NOMO-1 treated with DMSO at 0.1 percent for 48 hours (cell line): ENCODE data around the gene GRID2.
A peak's percentile ranks its signal among the peaks of the same experiment; 100 is the strongest.

Experiments used
- DNase-seq: peaks from one replicate; lab custom pipeline; 2025; ENCODE audit not compliant: unreplicated experiment; lab: John Stamatoyannopoulos, UW

GRID2 gene

GRCh38 chr4:93731456-93731855 lies 1427.7 kb downstream of the GRID2 start:
- DNase-seq: no peak

DNA sequence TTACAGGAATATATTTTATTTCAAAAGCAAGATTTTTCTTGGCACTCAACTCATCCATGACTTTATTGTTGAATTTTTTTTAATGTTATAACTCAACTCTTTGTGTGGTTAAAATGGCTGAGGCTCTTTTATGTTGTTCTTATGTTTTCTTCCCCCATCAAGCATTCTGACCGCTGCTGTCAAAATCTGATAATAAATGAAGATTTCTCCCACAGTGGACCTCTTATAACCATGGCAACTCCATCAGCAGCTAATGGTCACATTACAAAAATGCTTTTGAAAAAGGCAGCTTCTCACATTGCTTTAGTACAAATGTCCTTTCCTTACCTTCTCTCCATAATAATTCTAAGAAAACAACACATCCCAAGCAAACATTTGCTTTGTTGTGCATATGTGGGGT lies 1428.7 kb downstream of the GRID2 start:
- no peak for DNase-seq

GRCh38 chr4:93740890-93741289 lies 1437.1 kb downstream of the GRID2 start:
- DNase-seq: no peak

DNA sequence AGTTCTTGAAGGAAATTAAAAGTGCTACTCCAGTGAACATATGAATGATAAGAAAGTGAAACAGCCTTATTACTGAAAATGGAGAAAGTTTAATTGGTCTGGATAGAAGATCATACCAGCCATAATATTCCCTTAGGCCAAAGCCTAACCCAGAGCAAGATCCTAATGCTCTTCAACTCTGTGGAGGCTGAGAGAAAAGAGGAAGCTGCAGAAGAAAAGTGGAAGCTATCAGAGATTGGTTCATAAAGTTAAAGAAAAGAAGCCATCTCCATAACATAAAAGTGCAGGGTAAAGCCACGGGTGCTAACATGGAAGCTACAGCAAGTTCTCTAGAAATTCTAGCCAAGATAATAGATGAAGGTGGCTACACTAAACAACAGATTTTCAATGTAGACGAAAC lies 1439.3 kb downstream of the GRID2 start:
- peak; percentile 7 for DNase-seq

DNA sequence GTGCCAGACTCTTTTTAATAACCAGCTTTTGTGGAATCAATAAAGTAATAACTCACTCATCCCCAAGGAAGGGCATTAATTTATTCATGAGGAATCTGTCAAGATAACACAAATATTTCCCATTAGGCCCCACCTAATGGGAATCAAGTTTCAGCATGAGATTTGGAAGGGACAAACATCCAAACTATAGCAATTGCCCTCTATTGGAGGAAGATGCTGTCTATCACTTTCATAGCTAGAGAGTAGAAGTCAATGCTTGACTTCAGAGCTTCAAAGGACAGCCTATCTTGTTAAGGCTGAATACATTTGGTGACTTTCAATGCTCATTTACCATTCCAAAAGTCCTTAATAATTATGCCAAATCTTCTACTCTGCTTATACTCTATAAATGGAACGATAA lies 1439.9 kb downstream of the GRID2 start:
- no peak for DNase-seq

DNA sequence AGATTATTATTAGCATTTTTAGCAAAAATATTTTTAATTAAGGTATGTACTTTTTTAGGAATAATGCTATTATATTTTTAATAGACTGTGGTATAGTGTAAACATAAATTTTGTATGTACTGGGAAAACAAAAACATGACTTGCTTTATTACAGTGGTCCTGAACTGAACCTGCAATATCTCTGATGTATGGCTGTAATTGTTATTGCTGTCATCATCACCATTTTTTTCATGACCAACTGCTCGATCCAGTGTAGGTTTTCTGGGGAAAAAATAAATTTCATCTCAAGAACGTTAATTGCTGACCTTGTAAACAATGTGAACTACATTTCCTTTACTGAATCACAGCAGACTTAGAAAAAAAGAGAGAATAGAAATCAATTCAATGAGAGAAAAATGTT lies 1441.2 kb downstream of the GRID2 start:
- no peak for DNase-seq

DNA sequence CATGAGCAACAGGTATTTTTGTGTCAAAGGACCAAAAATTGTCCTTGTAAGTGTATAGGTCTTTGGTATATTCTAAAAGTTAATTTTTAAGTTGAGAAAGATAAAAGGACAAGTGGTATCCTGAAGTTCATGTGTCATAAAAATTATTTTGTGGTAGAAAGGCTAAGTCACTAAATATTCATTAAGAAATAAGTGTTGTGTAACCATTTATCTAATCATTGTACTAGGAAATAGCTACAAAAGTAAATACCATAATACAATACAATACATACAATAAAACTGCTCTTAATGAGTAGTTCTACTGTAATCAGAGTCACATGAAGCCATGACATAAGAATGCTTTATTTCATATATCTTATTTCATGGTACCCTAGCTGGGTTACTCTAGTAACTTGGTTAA lies 1442.3 kb downstream of the GRID2 start:
- no peak for DNase-seq

DNA sequence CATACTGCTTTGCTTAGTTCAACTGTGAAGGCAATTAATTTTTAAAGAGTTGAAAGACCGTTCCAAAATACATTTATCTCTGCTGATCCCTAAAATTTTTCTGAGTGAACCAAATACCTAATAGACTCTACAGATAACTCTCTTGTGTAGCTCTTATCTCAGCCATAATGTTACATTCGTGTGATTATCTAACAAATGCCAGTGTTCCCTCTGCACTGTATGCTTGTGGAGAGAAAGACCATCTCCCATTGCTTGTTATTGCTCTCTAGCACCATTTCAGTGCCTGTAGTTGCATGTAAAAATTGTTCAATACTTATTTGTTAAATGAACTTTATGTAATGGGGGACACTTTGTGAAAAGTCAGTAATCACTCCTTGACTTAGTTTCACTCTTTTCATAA lies 1443.5 kb downstream of the GRID2 start:
- DNase-seq: no peak

- DNase-seq: no peak
Measured at GRCh38 chr4:93748373-93749291, 1444.9 kb downstream of the GRID2 start.

DNA sequence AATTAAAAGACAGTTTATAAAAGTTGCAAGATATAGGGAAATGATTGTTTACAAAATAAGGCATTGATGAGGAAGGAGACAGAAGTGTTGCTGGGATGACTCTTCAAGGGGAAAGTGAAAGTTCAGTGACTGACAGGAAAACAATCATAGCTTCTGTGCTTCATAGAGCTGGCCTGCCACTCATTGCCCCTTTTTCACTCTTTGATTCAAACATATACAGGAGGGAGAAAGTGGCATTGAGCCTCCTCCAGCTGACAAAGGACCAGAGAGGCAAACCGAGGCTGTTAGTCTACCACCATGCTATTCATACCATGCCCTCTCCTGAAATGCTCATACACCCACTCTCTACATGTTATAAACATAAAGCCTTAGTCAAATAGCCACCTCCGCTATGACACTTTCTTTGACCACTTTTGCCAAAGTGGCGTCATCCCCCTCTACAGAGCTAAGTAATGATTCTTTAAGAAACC lies 1445.6 kb downstream of the GRID2 start:
- DNase-seq: no peak

DNA sequence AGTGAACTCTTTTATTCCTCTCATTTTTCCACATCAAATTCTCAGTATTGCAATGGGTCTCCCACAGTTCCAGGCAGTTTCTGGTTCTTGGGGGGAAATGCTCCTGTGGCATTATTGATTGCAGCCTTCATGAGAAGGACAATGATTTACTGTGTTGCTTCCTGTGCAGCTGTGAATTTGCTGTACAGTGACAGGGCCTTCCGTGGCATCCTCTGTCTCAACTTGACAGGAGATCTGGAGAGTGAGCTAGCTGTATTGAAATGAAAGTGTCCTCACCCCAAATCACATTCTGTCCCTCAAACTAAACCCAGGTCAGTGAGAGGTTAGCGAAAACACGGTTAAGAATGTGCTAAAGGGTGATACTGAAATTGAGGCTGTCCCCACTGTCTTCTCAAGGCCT lies 1447.6 kb downstream of the GRID2 start:
- no peak for DNase-seq

GRCh38 chr4:93756101-93756500 lies 1452.3 kb downstream of the GRID2 start:
- DNase-seq: no peak

DNA sequence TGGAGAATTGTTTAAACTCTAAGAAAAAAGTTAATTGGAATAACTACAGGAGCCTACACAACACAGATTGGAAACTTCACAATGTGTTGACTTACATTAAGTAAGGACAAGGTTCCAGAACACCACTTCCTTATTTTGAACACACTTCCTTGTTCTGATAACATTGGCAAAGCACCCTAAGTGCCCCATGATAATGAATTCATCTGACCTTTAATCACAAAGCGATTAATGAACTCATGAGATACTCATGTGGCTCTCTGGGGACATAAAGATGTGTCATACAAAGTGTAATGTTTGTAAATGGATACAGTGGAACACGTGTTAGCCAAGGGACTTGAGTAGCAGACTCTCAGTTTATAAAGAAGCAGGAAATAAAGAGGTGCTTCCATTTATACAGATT lies 1455.7 kb downstream of the GRID2 start:
- peak; percentile 4 for DNase-seq

GRCh38 chr4:93760284-93760683 lies 1456.5 kb downstream of the GRID2 start:
- DNase-seq: no peak

- no peak for DNase-seq
Measured at GRCh38 chr4:93761286-93761685, 1457.5 kb downstream of the GRID2 start.

- DNase-seq: peak; percentile 36
Measured at GRCh38 chr4:93764639-93765246, 1461.0 kb downstream of the GRID2 start.

- DNase-seq: no peak
Measured at GRCh38 chr4:93767917-93768316, 1464.2 kb downstream of the GRID2 start.

DNA sequence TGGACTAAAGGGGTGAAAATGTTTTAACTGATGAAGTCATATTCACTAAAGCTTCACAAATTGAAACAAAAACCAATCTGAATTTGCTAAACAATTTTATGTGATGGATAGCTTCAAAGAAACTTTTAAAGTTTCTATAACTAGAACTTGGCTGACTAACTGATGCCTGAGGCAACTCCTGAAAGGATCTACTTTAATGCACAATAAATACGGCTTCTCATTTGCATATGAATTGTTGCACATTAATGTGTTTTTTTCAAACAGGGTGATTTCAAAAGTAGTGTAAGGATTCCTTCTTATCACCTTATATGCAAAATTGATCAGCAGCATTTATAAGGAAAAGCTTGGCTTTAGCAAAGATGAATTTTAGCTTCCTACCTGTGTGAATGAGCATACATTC lies 1466.4 kb downstream of the GRID2 start:
- no peak for DNase-seq

- no peak for DNase-seq
Measured at GRCh38 chr4:93771640-93772411, 1468.1 kb downstream of the GRID2 start.

DNA sequence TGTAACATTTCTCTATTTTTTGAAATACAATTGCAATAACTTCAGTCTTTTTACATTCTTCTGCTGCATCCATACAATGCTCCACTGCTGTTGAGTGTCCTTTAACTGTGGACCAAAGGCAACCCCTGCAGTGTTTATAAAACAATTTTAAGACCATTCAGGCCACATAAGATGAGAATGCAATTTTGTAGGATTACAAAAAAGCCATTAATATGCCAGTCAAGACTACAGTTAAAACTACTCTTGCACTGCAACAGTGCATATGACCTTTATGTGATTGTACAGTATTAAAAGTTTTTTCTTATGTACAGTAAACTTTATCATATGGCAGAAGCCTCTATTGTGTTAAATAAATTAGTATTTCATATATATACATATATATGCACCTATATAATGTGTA lies 1469.1 kb downstream of the GRID2 start:
- no peak for DNase-seq

DNA sequence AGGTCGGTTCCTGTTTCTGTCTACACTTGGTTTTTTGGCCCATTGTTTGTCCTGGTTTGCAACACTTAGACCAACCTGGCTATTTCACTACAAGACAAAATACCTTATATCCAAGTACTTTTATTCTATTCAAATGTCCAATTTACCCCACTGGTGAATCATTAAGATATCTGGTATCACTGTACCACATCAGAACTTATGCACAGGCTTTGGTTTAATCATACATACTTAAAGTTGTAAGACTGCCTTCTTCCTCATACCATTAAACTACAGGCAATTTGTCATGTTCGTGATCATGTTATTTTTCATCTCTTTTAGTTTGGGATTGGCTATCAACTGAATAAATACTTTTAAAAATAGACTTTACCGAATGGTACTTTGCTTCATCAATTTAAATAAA lies 1471.8 kb downstream of the GRID2 start:
- DNase-seq: no peak
